ENCODE results near the gene TMEM88.

TMEM88 gene

GRCh38 chr17:7844292-7845154 lies 10.3 kb upstream of the TMEM88 start:
- DNase-seq (ENCODE audit: low read depth) = peak; percentile 83
- peak overlapping the region; percentile 82 for H3K4me3 ChIP-seq (ENCODE audit: low read length)
- no peak for TF ChIP-seq CTCF (conservative IDR thresholded peaks at IDR 0.05; ENCODE audit: low read depth, low read length)

- no peak for DNase-seq (ENCODE audit: low read depth)
- TF ChIP-seq CTCF (conservative IDR thresholded peaks at IDR 0.05; ENCODE audit: low read depth, low read length) = no peak
- peak overlapping the region; percentile 82 for H3K4me3 ChIP-seq (ENCODE audit: low read length)
Measured at GRCh38 chr17:7845359-7846062, 9.4 kb upstream of the TMEM88 start.

- H3K4me3 ChIP-seq (ENCODE audit: low read length) = no peak overlapping the region
- DNase-seq (ENCODE audit: low read depth) = no peak
- no peak for TF ChIP-seq CTCF (conservative IDR thresholded peaks at IDR 0.05; ENCODE audit: low read depth, low read length)
Measured at GRCh38 chr17:7846063-7846735, 8.7 kb upstream of the TMEM88 start.

GRCh38 chr17:7846765-7847661 lies 7.9 kb upstream of the TMEM88 start:
- TF ChIP-seq CTCF (conservative IDR thresholded peaks at IDR 0.05; ENCODE audit: low read depth, low read length) = no peak
- DNase-seq (ENCODE audit: low read depth) = no peak
- H3K4me3 ChIP-seq (ENCODE audit: low read length) = no peak overlapping the region

- DNase-seq (ENCODE audit: low read depth) = no peak
- TF ChIP-seq CTCF (conservative IDR thresholded peaks at IDR 0.05; ENCODE audit: low read depth, low read length) = no peak
- no peak overlapping the region for H3K4me3 ChIP-seq (ENCODE audit: low read length)
Measured at GRCh38 chr17:7848131-7848579, 6.7 kb upstream of the TMEM88 start.

GRCh38 chr17:7848739-7849129 lies 6.1 kb upstream of the TMEM88 start:
- no peak for TF ChIP-seq CTCF (conservative IDR thresholded peaks at IDR 0.05; ENCODE audit: low read depth, low read length)
- no peak overlapping the region for H3K4me3 ChIP-seq (ENCODE audit: low read length)
- DNase-seq (ENCODE audit: low read depth) = no peak
